Measurements from ENCODE around the gene TBC1D14. TPM values are rescaled to one million over a fixed set of nuclear protein-coding genes. Genes with fewer than 3 reads are reported as not detected.
A peak's percentile ranks its signal among the peaks of the same experiment; 100 is the strongest.

Gene TBC1D14
- total RNA-seq, 2 experiments from 2014 or later, result 53.7 to 55.3 TPM

DNA sequence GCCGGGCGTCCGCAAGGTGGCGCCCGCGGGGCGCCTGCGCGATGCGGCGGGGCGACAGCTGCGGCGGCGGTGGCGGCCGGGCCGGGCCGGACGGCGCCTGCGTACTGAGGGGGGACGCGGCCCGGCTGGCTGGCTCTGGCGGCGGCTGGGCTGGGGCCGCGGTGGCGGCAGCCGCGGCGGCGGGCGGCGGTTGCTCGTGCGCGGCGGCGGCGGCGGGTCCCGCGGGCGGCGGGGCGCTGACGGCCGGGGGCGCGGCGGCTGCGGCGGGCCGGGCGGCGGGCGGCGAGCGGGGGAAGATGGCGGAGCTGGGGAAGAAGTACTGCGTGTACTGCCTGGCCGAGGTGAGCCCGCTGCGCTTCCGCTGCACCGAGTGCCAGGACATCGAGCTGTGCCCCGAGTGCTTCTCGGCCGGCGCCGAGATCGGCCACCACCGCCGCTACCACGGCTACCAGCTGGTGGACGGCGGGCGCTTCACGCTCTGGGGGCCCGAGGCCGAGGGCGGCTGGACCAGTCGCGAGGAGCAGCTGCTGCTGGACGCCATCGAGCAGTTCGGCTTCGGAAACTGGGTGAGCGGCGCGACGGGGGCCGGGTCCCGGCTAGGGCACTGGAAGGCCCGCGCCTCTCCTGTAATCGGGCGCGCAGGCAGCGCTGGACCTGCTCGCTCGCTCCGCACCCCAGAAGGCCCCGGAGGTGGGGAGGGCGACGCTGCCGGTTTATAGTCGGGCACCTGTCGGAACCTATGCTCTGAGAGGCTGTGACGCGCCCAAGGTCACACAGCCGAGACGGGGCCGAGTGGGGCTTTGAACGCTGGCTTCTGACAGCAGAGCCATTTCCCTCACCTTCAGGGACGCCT is 133.9 kb downstream of the TBC1D14 start, which contains the start of gene TADA2B:
Gene TADA2B (plus strand): TSS at position 89 of the 853 bp plus-strand sequence. CDS start 208 bp downstream, at position 297.
- H3K36me3 Mint-ChIP-seq (ENCODE audit: low read depth), result peaks cover 22% of the 10 kb centered on the region
- peak within 1 kb of the TSS; percentile 94 for H3K4me3 Mint-ChIP-seq
- ChIA-PET CTCF (interaction anchor here (0.6 to 7.0 kb wide), 28 partner anchors 9 to 326 kb away, joined by 3 to 127 read pairs (median 5); partner anchors contain the start of genes GRPEL1 and TBC1D14), POLR2A (interaction anchor here (0.6 to 11.9 kb wide), 20 partner anchors 11 to 403 kb away, joined by 3 to 187 read pairs (median 6); partner anchors contain the start of genes GRPEL1, MRFAP1 and TBC1D14)
- no peaks in the 10 kb centered on the region for H3K9me3 Mint-ChIP-seq
- peaks cover 50% of the 10 kb centered on the region for H3K4me1 Mint-ChIP-seq
- DNase-seq, result peak; percentile 61
- H3K27ac Mint-ChIP-seq, result peak within 1 kb of the TSS; percentile 78
- peaks cover 10% of the 10 kb centered on the region for H3K27me3 Mint-ChIP-seq

DNA sequence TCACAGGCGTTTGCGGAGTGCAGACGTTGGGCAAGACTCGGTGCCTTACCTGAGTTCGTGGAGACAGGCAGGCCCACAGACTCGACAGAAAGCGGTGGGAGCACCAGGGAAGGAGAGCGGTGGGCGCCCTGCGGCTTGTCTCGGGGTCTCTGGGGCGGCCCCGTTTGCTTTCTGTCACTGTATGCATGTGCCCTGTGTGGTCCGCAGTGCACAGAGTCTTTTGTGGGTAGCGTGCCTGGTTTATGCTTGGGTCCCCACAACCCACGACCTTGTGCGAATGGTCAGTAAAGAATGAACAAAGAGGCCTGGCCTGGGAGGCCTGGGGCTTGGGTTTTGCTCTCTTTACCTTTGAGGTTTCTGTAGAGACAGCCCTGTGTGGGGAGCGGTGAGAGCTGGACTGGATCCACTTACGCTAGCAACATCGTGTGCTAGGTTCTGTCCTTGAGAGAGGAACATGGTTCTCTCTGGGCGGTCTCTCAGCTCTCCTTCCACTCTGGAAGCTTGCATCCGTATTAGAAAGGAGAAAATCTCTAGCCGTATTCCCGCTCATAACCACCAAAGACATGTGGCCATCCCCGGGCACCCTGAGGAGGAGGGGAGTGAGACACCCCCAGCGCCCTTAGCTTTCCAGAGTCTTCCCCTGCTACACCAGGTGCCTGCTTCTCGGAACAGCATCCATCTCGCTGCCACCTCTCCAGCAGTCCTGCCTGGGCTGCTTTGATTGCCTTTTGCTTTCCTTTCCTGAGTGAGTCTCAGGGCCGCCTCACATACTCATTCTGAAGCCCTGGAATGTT is 134.7 kb downstream of the TBC1D14 start:
- Mint-ChIP-seq H3K4me3 (peak overlapping the region; percentile 90), H3K4me1 (peaks cover 55% of the 10 kb centered on the region), H3K9me3 (no peaks in the 10 kb centered on the region), H3K27ac (peak overlapping the region; percentile 77), H3K36me3 (ENCODE audit: low read depth) (peaks cover 26% of the 10 kb centered on the region), H3K27me3 (peaks cover 10% of the 10 kb centered on the region)
- ChIA-PET POLR2A (interaction anchor here (0.6 to 11.9 kb wide), 18 partner anchors 10 to 404 kb away, joined by 3 to 187 read pairs (median 7); partner anchors contain the start of genes GRPEL1, MRFAP1 and TBC1D14), CTCF (interaction anchor here (0.8 to 7.0 kb wide), 13 partner anchors 9 to 326 kb away, joined by 3 to 127 read pairs (median 5); partner anchors contain the start of genes GRPEL1 and TBC1D14)
- DNase-seq, result no peak

DNA sequence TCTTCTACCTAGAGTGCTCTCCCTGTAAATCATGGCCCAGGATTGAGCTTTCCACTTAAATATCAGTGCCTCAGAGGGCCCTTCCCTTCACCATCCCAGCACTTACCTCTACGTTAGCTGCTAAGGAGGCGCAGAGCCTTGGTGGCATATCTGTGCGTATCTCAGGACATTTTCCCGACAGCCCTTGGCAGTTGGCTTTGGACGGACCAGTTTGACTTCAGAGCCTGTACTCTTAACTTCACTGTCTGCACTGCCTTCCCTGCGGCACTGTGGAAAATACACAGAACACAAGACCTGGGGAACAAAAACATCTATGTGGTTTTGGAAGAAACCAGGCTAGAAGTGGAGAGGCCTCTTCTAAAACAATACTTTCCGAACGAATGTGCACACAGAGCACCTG is 135.9 kb downstream of the TBC1D14 start:
- Mint-ChIP-seq H3K9me3 (no peaks in the 10 kb centered on the region), H3K27ac (peak overlapping the region; percentile 19), H3K4me3 (peak overlapping the region; percentile 31), H3K4me1 (peaks cover 57% of the 10 kb centered on the region), H3K27me3 (peaks cover 10% of the 10 kb centered on the region), H3K36me3 (ENCODE audit: low read depth) (peaks cover 26% of the 10 kb centered on the region)
- ChIA-PET CTCF (interaction anchor here (0.7 to 7.0 kb wide), 5 partner anchors 13 to 71 kb away, joined by 3 to 127 read pairs (median 4); partner anchors contain the start of gene GRPEL1), POLR2A (interaction anchor here (0.6 to 11.9 kb wide), 8 partner anchors 9 to 405 kb away, joined by 3 to 187 read pairs (median 8); partner anchors contain the start of genes GRPEL1 and MRFAP1)
- no peak for DNase-seq

DNA sequence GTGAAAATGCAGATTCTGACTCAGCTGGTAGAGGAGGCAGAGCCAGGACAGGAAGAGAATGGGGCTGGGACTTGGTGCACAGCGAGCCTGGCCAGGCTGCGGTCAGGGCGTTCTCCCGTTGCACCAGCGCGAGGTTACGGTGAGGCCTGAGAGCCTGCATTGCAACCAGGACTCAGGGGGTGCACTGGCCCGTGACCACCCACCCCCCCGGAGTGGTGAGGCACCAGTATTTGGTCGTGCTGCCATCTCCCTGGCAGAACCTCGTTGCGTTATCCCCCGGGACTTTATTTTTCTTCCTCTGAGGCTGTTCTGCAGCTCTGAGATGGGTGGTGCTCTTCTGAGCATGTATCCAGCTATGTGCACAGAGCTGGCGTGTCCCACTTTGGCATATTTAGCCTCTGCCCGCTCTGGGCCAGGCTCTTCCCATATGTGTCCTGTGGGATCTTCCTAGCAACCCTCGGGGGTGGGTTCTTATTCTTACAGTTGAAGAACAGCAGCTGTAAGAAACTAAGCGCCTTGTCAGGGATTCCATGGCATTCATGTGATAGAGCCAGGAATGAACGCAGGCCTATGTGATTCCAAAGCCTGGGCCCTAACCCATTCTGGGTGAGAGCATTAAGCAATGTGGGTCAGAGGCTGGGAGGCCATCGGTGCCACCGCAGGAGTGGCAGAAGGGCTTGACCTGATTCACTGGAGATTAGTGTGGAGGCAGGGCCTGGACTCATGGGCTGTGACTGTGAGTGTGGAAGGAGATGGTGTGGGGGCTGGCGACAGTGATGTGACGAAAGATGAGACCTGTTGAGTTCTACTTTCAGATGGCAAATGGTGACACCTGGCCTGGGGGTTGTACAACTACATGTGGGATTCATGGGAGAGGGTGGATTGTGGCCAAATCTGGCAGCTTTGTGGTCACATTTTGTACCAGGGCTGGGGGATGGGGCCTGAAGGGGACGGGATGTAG is 136.6 kb downstream of the TBC1D14 start:
- peaks cover 57% of the 10 kb centered on the region for H3K4me1 Mint-ChIP-seq
- H3K4me3 Mint-ChIP-seq, result no peak overlapping the region
- CTCF ChIA-PET, result interaction anchor here (1.3 to 7.0 kb wide), 3 partner anchors 23 to 72 kb away, joined by 3 to 127 read pairs (median 4); partner anchors contain the start of gene GRPEL1
- peaks cover 26% of the 10 kb centered on the region for H3K36me3 Mint-ChIP-seq (ENCODE audit: low read depth)
- peaks cover 10% of the 10 kb centered on the region for H3K27me3 Mint-ChIP-seq
- no peak for DNase-seq
- peak overlapping the region; percentile 19 for H3K27ac Mint-ChIP-seq
- POLR2A ChIA-PET, result interaction anchor here (1.1 to 11.9 kb wide), 4 partner anchors 13 to 405 kb away, joined by 3 to 187 read pairs (median 4); partner anchors contain the start of genes GRPEL1 and MRFAP1
- H3K9me3 Mint-ChIP-seq, result no peaks in the 10 kb centered on the region

DNA sequence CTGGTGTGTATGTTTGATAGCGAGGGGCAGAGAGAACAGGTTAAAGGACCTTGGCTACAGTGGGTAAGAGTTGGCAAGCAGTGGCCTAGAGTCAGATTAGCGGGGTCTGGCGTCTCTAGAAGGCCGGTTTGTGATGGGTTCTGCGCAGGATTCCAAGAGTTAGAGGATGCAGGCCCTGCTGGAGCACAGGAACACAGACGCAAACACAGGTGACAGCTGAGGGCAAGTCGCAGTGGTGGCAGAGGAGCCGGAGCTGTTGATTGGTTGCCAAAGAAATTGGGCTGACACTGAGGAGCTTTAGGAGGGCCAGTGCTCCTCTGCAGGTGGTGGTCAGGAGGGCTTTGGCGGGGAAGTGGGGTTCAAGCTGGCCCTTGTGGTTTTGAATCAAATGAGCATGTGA is 137.3 kb downstream of the TBC1D14 start:
- H3K4me3 Mint-ChIP-seq, result no peak overlapping the region
- POLR2A ChIA-PET, result interaction anchor here (1.3 to 11.9 kb wide), 3 partner anchors 11 to 357 kb away, joined by 3 to 187 read pairs (median 3); partner anchors contain the start of gene GRPEL1

DNA sequence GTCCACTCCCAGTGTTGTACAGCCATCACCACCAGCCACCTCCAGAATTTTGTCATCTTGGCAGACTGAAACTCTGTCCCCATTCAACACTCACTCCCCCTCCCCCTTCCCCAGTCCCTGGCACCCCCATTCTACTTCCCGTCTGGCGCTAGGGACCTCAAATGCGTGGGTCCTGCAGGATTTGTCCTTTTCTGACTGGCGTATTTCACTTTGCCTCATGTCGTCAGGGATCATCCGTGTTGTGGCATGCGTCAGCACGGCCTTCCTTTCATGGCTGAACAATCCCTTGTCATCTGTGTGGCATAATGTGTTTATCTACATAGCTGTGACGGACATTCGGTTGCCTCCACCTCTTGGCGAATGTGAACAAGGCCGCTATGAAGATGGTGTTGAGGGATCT is 139.0 kb downstream of the TBC1D14 start:
- peaks cover 56% of the 10 kb centered on the region for H3K4me1 Mint-ChIP-seq
- H3K9me3 Mint-ChIP-seq, result no peaks in the 10 kb centered on the region
- H3K36me3 Mint-ChIP-seq (ENCODE audit: low read depth), result peaks cover 24% of the 10 kb centered on the region
- CTCF ChIA-PET, result no interaction called here
- H3K4me3 Mint-ChIP-seq, result no peak overlapping the region
- H3K27ac Mint-ChIP-seq, result no peak overlapping the region
- POLR2A ChIA-PET, result interaction anchor here (11.9 kb wide), 1 partner anchor 19 kb away, joined by 187 read pairs; the partner anchor contains the start of gene GRPEL1
- no peaks in the 10 kb centered on the region for H3K27me3 Mint-ChIP-seq
- no peak for DNase-seq

More for the DNA sequence above, 137.3 kb downstream of the TBC1D14 start:
- Mint-ChIP-seq H3K9me3 (no peaks in the 10 kb centered on the region), H3K36me3 (ENCODE audit: low read depth) (peaks cover 26% of the 10 kb centered on the region), H3K4me1 (peaks cover 51% of the 10 kb centered on the region), H3K27ac (no peak overlapping the region), H3K27me3 (peaks cover 4% of the 10 kb centered on the region)
- CTCF ChIA-PET, result interaction anchor here (1.1 kb wide), 1 partner anchor 20 kb away, joined by 5 read pairs; no protein-coding TSS in a partner anchor
- DNase-seq, result no peak

DNA sequence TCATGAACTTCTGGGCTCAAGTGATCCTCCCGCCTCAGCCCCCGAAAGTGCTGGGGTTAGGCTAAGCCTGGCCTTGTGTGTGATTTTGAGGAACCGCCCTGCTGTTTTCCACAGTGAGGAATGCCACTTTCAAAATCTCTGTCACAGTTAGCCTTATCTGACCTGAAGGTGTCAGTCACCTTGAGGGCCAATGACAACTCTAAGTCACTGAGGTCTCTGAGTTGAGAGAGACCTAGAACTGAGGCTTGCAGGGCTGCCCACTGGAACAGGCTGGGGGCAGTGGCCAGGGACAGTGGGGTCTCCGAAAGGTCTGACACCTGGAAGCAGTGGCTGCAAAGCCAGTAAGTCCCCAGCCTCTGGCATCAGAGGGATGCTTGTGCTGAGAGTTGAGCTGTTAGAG is 139.7 kb downstream of the TBC1D14 start:
- no peak for DNase-seq
- Mint-ChIP-seq H3K36me3 (ENCODE audit: low read depth) (peaks cover 28% of the 10 kb centered on the region), H3K27me3 (no peaks in the 10 kb centered on the region), H3K9me3 (no peaks in the 10 kb centered on the region), H3K27ac (no peak overlapping the region), H3K4me1 (peaks cover 59% of the 10 kb centered on the region), H3K4me3 (no peak overlapping the region)
- POLR2A ChIA-PET, result interaction anchor here (1.1 to 11.9 kb wide), 4 partner anchors 10 to 63 kb away, joined by 3 to 187 read pairs (median 4); partner anchors contain the start of gene GRPEL1
- CTCF ChIA-PET, result no interaction called here

DNA sequence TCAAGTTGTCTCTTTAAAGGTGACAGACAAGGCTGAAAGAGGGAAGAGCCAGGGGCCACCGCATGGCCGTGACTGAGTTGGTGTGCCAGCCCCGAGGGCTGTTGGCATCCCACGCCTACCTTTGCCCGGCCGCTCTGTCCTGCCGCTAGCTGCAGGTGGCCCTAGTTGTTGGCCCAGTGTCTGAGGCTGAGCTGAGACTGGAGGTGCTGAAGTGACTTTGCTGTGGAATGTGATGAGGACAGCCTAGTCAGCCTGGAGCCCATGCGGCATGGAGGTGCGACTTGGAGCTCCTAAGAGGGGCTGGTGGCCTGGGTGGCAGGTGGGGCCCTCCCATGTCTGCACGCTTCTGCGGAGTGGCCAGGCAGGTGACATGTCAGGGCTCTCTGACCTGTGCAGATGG is 140.1 kb downstream of the TBC1D14 start:
- Mint-ChIP-seq H3K4me1 (peaks cover 57% of the 10 kb centered on the region), H3K9me3 (no peaks in the 10 kb centered on the region), H3K27me3 (no peaks in the 10 kb centered on the region), H3K36me3 (ENCODE audit: low read depth) (peaks cover 30% of the 10 kb centered on the region), H3K27ac (no peak overlapping the region), H3K4me3 (no peak overlapping the region)
- CTCF ChIA-PET, result no interaction called here
- POLR2A ChIA-PET, result interaction anchor here (1.1 to 11.9 kb wide), 4 partner anchors 10 to 63 kb away, joined by 3 to 187 read pairs (median 4); partner anchors contain the start of gene GRPEL1
- DNase-seq, result no peak

DNA sequence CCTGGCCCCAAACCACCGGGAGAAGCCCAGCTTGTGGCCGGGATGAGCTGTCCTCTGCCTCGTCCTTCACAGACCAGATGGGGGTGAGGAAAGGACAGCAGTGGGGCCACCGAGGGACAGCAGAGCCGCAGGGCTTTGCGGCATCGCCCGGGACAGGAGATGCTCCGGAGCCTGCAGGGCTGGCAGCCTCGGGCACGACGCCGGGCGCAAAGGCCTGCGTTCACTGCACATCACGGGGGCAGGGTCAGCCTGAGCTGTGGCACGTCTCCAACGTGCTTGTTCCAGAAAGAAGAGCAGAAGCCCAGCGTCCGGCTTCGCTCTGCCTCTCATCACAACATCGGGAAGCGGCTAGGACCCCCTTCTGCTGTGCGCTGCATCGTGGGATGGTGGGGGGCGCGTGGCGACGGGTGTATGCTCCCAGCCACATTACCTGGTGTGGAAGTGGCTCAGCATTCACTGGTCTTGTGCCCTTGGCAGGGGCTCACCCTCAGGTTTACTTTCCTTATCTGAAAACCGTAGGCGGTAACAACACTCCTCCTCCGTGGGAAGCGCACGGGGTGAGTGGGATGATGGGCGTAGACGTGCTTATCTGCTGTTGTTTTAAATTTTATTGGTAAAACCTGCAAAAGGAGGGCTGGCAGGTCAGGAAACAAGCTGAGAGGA is 141.0 kb downstream of the TBC1D14 start:
- Mint-ChIP-seq H3K27ac (no peak overlapping the region), H3K36me3 (ENCODE audit: low read depth) (peaks cover 30% of the 10 kb centered on the region), H3K27me3 (no peaks in the 10 kb centered on the region), H3K4me1 (peaks cover 53% of the 10 kb centered on the region), H3K9me3 (no peaks in the 10 kb centered on the region), H3K4me3 (no peak overlapping the region)
- no peak for DNase-seq
- ChIA-PET CTCF (interaction anchor here (1.2 kb wide), 1 partner anchor 17 kb away, joined by 4 read pairs; the partner anchor contains the start of gene GRPEL1), POLR2A (interaction anchor here (1.1 to 11.9 kb wide), 4 partner anchors 9 to 64 kb away, joined by 3 to 187 read pairs (median 4); partner anchors contain the start of gene GRPEL1)

DNA sequence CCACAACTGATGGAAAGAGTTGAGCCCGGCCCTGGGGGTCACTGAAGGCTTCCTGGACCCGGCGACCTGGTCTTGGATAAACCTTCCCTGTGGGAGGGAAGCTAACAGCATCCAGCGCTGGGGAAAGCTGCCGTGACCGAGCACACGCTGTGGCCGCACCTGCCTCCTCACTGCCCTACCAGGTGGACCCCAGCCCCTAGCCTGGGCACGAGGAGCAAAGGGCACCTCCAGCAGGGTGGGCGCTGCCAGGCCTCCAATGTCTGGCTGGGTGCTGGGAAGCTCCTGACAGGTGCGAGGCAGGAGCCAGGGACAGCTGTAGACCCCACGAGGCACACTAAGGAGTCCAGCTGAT is 141.5 kb downstream of the TBC1D14 start:
- CTCF ChIA-PET, result interaction anchor here (1.2 kb wide), 1 partner anchor 17 kb away, joined by 4 read pairs; the partner anchor contains the start of gene GRPEL1
- no peaks in the 10 kb centered on the region for H3K9me3 Mint-ChIP-seq

More for the DNA sequence above, 141.5 kb downstream of the TBC1D14 start:
- H3K27me3 Mint-ChIP-seq, result no peaks in the 10 kb centered on the region
- no peak overlapping the region for H3K27ac Mint-ChIP-seq
- DNase-seq, result no peak
- POLR2A ChIA-PET, result interaction anchor here (1.6 to 11.9 kb wide), 2 partner anchors 17 to 64 kb away, joined by 4 to 187 read pairs; partner anchors contain the start of gene GRPEL1
- peaks cover 48% of the 10 kb centered on the region for H3K4me1 Mint-ChIP-seq
- H3K36me3 Mint-ChIP-seq (ENCODE audit: low read depth), result peaks cover 30% of the 10 kb centered on the region
- H3K4me3 Mint-ChIP-seq, result no peak overlapping the region
